ENCODE measurements around the gene CACNA2D1. TPM values are rescaled to one million over a fixed set of nuclear protein-coding genes. Genes with fewer than 3 reads are reported as not detected.

Gene CACNA2D1
- total RNA-seq, 2 experiments from 2014 or later: not detected

- ATAC-seq (no peak), DNase-seq (no peak)
- POLR2A ChIA-PET: no interaction called here
- Mint-ChIP-seq H3K36me3 (ENCODE audit: low read depth) (no peaks in the 10 kb centered on the region), H3K4me1 (ENCODE audit: low read depth) (no peaks in the 10 kb centered on the region), H3K27me3 (no peaks in the 10 kb centered on the region), H3K27ac (no peak overlapping the region), H3K9me3 (no peaks in the 10 kb centered on the region), H3K4me3 (no peak overlapping the region)
- CTCF ChIA-PET: no interaction called here
- no peak for TF ChIP-seq CTCF (IDR thresholded peaks at IDR 0.05)
- intact Hi-C loops (cut with micrococcal nuclease): no loop called here
These were observed 334.3 kb downstream of the CACNA2D1 start for GRCh38 chr7:82109288-82109687.

GRCh38 chr7:82106201-82106600 lies 337.4 kb downstream of the CACNA2D1 start:
- ChIA-PET CTCF (no interaction called here), POLR2A (no interaction called here)
- intact Hi-C loops (cut with micrococcal nuclease): no loop called here
- Mint-ChIP-seq H3K27me3 (no peaks in the 10 kb centered on the region), H3K4me1 (ENCODE audit: low read depth) (no peaks in the 10 kb centered on the region), H3K9me3 (no peaks in the 10 kb centered on the region), H3K4me3 (no peak overlapping the region), H3K36me3 (ENCODE audit: low read depth) (no peaks in the 10 kb centered on the region), H3K27ac (no peak overlapping the region)
- no peak for TF ChIP-seq CTCF (IDR thresholded peaks at IDR 0.05)
- ATAC-seq: no peak
- DNase-seq: no peak

GRCh38 chr7:82105463-82105862 lies 338.1 kb downstream of the CACNA2D1 start:
- H3K27me3 Mint-ChIP-seq: no peaks in the 10 kb centered on the region
- no peaks in the 10 kb centered on the region for H3K4me1 Mint-ChIP-seq (ENCODE audit: low read depth)
- no peak overlapping the region for H3K4me3 Mint-ChIP-seq
- no peaks in the 10 kb centered on the region for H3K36me3 Mint-ChIP-seq (ENCODE audit: low read depth)
- no peaks in the 10 kb centered on the region for H3K9me3 Mint-ChIP-seq
- CTCF ChIA-PET: no interaction called here
- DNase-seq (no peak), ATAC-seq (no peak)
- POLR2A ChIA-PET: no interaction called here
- intact Hi-C loops (cut with micrococcal nuclease): no loop called here
- H3K27ac Mint-ChIP-seq: no peak overlapping the region
- TF ChIP-seq CTCF (IDR thresholded peaks at IDR 0.05): no peak

GRCh38 chr7:82098414-82098813 lies 345.2 kb downstream of the CACNA2D1 start:
- no peak for DNase-seq
- ChIA-PET CTCF (no interaction called here), POLR2A (no interaction called here)
- no peaks in the 10 kb centered on the region for H3K9me3 Mint-ChIP-seq
- no peaks in the 10 kb centered on the region for H3K4me1 Mint-ChIP-seq (ENCODE audit: low read depth)
- H3K27ac Mint-ChIP-seq: no peak overlapping the region
- H3K4me3 Mint-ChIP-seq: no peak overlapping the region
- TF ChIP-seq CTCF (IDR thresholded peaks at IDR 0.05): no peak
- ATAC-seq: no peak
- intact Hi-C loops (cut with micrococcal nuclease): no loop called here
- no peaks in the 10 kb centered on the region for H3K36me3 Mint-ChIP-seq (ENCODE audit: low read depth)
- no peaks in the 10 kb centered on the region for H3K27me3 Mint-ChIP-seq

- POLR2A ChIA-PET: no interaction called here
- intact Hi-C loops (cut with micrococcal nuclease): no loop called here
These were observed 352.4 kb downstream of the CACNA2D1 start for GRCh38 chr7:82091126-82091684.

More at GRCh38 chr7:82091126-82091684, 352.4 kb downstream of the CACNA2D1 start:
- DNase-seq: no peak
- H3K27ac Mint-ChIP-seq: no peak overlapping the region
- H3K4me3 Mint-ChIP-seq: no peak overlapping the region
- no peaks in the 10 kb centered on the region for H3K36me3 Mint-ChIP-seq (ENCODE audit: low read depth)
- no peaks in the 10 kb centered on the region for H3K27me3 Mint-ChIP-seq
- H3K4me1 Mint-ChIP-seq (ENCODE audit: low read depth): no peaks in the 10 kb centered on the region
- peaks cover 2% of the 10 kb centered on the region for H3K9me3 Mint-ChIP-seq
- CTCF ChIA-PET: no interaction called here
- ATAC-seq: no peak
- no peak for TF ChIP-seq CTCF (IDR thresholded peaks at IDR 0.05)
